SU-DHL-6 (cell line): ENCODE measurements around the gene RACGAP1.

Source experiments
- CTCF ChIP-seq: fragments of 200-600 bp; sonication (generic); IDR thresholded peaks from one replicate; pipeline ENCODE4 v1.5.1; 2017; ENCODE audit warnings: antibody characterized with exemption, mild to moderate bottlenecking, low read length, moderate library complexity; ENCODE audit not compliant: insufficient read depth, poor library complexity, severe bottlenecking
- EZH2phosphoT487 ChIP-seq: fragments of 200-600 bp; sonication (generic), shearing (Covaris generic); conservative IDR thresholded peaks from 2 replicates; pipeline ENCODE4 v1.6.1; 2018; ENCODE audit warnings: mild to moderate bottlenecking, antibody characterized with exemption, low read length, moderate library complexity, mixed read lengths

- peak; percentile 87 for TF ChIP-seq CTCF
- TF ChIP-seq EZH2phosphoT487: no peak
Observed at GRCh38 chr12:49967042-49967776, 58.1 kb downstream of the RACGAP1 start.
